HepG2 (cell line): Measurements from ENCODE around the gene TTC31. TPM values are rescaled to one million over a fixed set of nuclear protein-coding genes. Genes with fewer than 3 reads are reported as not detected.

Experiments
- GPN1 ChIP-seq: sonication (generic); formaldehyde crosslinking; IDR thresholded peaks from 2 replicates; pipeline ENCODE4 v1.5.1; 2020; ENCODE audit warnings: missing genetic modification reagents, borderline replicate concordance
- HCFC1 ChIP-seq: fragments of 150-350 bp; IDR thresholded peaks from 2 replicates; pipeline ENCODE4 v1.6.1; 2014; ENCODE audit warnings: low read depth, low read length
- HDAC6 ChIP-seq: fragments of 200-600 bp; sonication (generic); IDR thresholded peaks from 2 replicates; pipeline ENCODE4 v1.7.0; 2017; ENCODE audit warnings: mild to moderate bottlenecking, antibody characterized with exemption, low read length, low read depth
- KLF15 ChIP-seq: sonication (generic); formaldehyde crosslinking; IDR thresholded peaks from 2 replicates; pipeline ENCODE4 v1.8.1; 2023; ENCODE audit warnings: borderline replicate concordance, mild to moderate bottlenecking, inconsistent platforms, missing genetic modification reagents, mixed read lengths
- MBD4 ChIP-seq: IDR thresholded peaks from 2 replicates; pipeline ENCODE4 v1.6.1; 2012; ENCODE audit warnings: low read length, inconsistent platforms, borderline replicate concordance
- NFATC3 ChIP-seq: sonication (generic); formaldehyde crosslinking; IDR thresholded peaks from 2 replicates; pipeline ENCODE4 v1.5.1; 2020; ENCODE audit warnings: mild to moderate bottlenecking, missing genetic modification reagents
- REPIN1 ChIP-seq: sonication (generic); formaldehyde crosslinking; IDR thresholded peaks from 2 replicates; pipeline ENCODE4 v1.8.0; 2022; ENCODE audit warnings: missing genetic modification reagents, low read depth, mild to moderate bottlenecking, borderline replicate concordance
- RXRA ChIP-seq: sonication (generic); formaldehyde crosslinking; IDR thresholded peaks from 2 replicates; pipeline ENCODE4 v1.5.1; 2020; ENCODE audit warnings: missing genetic modification reagents
- SIN3A ChIP-seq: IDR thresholded peaks from 2 replicates; pipeline ENCODE4 v1.6.1; 2011; ENCODE audit warnings: low read depth, mild to moderate bottlenecking, control low read depth, low read length, borderline replicate concordance
- STAG1 ChIP-seq: sonication (generic); formaldehyde crosslinking; IDR thresholded peaks from 2 replicates; pipeline ENCODE4 v1.4.0; 2020; ENCODE audit warnings: missing genetic modification reagents
- TGIF2 ChIP-seq: IDR thresholded peaks from 2 replicates; pipeline ENCODE4 v1.6.1; 2016; ENCODE audit warnings: control low read depth, missing compliant biosample characterization
- ZNF230 ChIP-seq: sonication (generic); formaldehyde crosslinking; IDR thresholded peaks from 2 replicates; pipeline ENCODE4 v1.4.0; 2020; ENCODE audit warnings: mild to moderate bottlenecking, missing genetic modification reagents
- ZNF292 ChIP-seq: sonication (generic); formaldehyde crosslinking; IDR thresholded peaks from 2 replicates; pipeline ENCODE4 v1.8.1; 2022; ENCODE audit warnings: mild to moderate bottlenecking, low read depth, missing genetic modification reagents, borderline replicate concordance
- ZNF614 ChIP-seq: IDR thresholded peaks from 2 replicates; pipeline ENCODE4 v1.6.1; 2018; ENCODE audit warnings: missing biosample characterization, missing genetic modification reagents, inconsistent platforms, borderline replicate concordance
- ZNF790 ChIP-seq: sonication (generic); formaldehyde crosslinking; IDR thresholded peaks from 2 replicates; pipeline ENCODE4 v1.8.0; 2022; ENCODE audit warnings: missing genetic modification reagents, mild to moderate bottlenecking, borderline replicate concordance
- polyA plus RNA-seq, 8 experiments: library from polyadenylated mRNA; depleted of rRNA in 3 of 8; stranded (reverse) in 7 of 8; unstranded in 1 of 8; fragments of >200 nt; fragmentation: Illumina TruSeq in 4 of 8; extraction: Trizol in 4 of 8; gene quantifications; 2 replicates each; pipeline versions ENCODE4 v1.2.1 to v1.2.3, GENCODE V29; 2011 to 2016; ENCODE audit warnings: low read depth in 4 of 8, missing spikeins in 1 of 8, mixed read lengths in 1 of 8; ENCODE audit not compliant: insufficient read depth in 1 of 8
- total RNA-seq, 5 experiments: library from RNA; depleted of rRNA; stranded (reverse); fragments of >200 nt; fragmentation: Illumina TruSeq; extraction: Trizol; gene quantifications; 2 replicates each; pipeline ENCODE4 v1.2.3, GENCODE V29; 2016; ENCODE audit warnings: low read depth in 1 of 5
- TF ChIP-seq, protein P1 (sequence below), 2 experiments: sonication (generic) in 1 of 2; formaldehyde crosslinking in 1 of 2; IDR thresholded peaks; 2 replicates each; pipeline versions ENCODE4 v1.6.1 to v1.9.0; 2014 to 2022; ENCODE audit warnings: antibody characterized with exemption in 1 of 2, borderline replicate concordance in 1 of 2, inconsistent platforms in 1 of 2, low read depth in 1 of 2, missing genetic modification reagents in 1 of 2
- TF ChIP-seq, protein P2 (sequence below): sonication (generic); formaldehyde crosslinking; IDR thresholded peaks from 2 replicates; pipeline ENCODE4 v1.5.1; 2020; ENCODE audit warnings: missing genetic modification reagents, mild to moderate bottlenecking, borderline replicate concordance
- TF ChIP-seq, protein P3 (sequence below): sonication (generic); formaldehyde crosslinking; IDR thresholded peaks from 2 replicates; pipeline ENCODE4 v1.9.0; 2021; ENCODE audit warnings: missing genetic modification reagents, borderline replicate concordance

Gene TTC31
- total and polyA plus RNA-seq, 2 of the 13 experiments (the other 11 are each of a cell fraction or from before 2014, with no cell fraction given), result 28.3 to 39.5 TPM

DNA sequence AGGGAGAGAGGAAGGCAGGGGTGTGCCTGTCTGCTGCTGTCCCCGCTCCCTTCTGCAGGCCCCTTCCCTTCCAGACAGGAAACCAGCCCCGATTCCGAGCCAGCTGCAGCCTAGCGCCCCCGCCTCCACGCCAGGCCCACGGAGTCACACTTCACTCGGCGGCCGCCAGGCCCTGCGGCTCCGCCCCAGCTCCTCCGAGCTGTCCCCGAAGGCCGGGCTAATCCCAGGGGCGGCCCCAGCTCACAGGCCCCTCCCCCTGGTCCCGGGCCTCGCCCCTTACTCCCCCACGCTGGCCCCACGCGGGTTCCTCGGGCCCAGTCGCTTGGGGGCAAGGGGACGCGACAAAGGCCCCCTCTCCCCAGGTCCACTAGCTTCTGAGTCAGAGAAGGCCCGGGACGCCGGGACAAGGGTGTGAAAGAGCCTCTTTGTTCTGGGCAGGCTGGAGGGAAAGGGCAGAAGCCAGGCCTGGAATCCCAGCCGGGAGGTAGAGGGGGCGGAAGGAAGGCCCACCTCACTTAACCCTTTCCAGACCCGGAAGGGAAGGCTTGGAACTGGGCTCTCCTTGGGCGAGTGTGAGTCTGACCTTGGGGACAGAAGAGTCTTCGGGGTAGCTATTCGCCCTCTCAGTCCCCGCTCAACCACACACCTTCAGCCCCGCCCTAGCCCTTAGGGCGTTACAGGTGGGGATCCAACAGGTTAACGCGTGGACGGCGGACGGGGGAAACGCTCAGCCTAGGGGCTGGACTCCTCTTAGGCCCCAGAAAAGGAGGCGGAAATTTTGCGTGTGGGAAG is 42.3 kb upstream of the TTC31 start (continued):
- TF ChIP-seq, protein P1, sequence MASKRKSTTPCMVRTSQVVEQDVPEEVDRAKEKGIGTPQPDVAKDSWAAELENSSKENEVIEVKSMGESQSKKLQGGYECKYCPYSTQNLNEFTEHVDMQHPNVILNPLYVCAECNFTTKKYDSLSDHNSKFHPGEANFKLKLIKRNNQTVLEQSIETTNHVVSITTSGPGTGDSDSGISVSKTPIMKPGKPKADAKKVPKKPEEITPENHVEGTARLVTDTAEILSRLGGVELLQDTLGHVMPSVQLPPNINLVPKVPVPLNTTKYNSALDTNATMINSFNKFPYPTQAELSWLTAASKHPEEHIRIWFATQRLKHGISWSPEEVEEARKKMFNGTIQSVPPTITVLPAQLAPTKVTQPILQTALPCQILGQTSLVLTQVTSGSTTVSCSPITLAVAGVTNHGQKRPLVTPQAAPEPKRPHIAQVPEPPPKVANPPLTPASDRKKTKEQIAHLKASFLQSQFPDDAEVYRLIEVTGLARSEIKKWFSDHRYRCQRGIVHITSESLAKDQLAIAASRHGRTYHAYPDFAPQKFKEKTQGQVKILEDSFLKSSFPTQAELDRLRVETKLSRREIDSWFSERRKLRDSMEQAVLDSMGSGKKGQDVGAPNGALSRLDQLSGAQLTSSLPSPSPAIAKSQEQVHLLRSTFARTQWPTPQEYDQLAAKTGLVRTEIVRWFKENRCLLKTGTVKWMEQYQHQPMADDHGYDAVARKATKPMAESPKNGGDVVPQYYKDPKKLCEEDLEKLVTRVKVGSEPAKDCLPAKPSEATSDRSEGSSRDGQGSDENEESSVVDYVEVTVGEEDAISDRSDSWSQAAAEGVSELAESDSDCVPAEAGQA (IDR thresholded peaks at IDR 0.05; ENCODE audit: low read depth), result no peak
- TF ChIP-seq, protein P1 (CRISPR knock-in tag; IDR thresholded peaks at IDR 0.05; ENCODE audit: borderline replicate concordance), result no peak; the same call in 1 of the 2 replicates
- peak; percentile 10; the same call in 1 of the 2 replicates for TF ChIP-seq SIN3A
- TF ChIP-seq REPIN1, result peak; percentile 92
- TF ChIP-seq ZNF614 (CRISPR knock-in tag), result peak; percentile 82; the same call in 1 of the 2 replicates
- TF ChIP-seq MBD4, result no peak
- TF ChIP-seq STAG1, result peak; percentile 27
- TF ChIP-seq GPN1 (CRISPR knock-in tag), result no peak
- TF ChIP-seq ZNF230 (CRISPR knock-in tag), result peak; percentile 82
- TF ChIP-seq, protein P2, sequence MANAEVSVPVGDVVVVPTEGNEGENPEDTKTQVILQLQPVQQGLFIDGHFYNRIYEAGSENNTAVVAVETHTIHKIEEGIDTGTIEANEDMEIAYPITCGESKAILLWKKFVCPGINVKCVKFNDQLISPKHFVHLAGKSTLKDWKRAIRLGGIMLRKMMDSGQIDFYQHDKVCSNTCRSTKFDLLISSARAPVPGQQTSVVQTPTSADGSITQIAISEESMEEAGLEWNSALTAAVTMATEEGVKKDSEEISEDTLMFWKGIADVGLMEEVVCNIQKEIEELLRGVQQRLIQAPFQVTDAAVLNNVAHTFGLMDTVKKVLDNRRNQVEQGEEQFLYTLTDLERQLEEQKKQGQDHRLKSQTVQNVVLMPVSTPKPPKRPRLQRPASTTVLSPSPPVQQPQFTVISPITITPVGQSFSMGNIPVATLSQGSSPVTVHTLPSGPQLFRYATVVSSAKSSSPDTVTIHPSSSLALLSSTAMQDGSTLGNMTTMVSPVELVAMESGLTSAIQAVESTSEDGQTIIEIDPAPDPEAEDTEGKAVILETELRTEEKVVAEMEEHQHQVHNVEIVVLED (CRISPR knock-in tag), result peak; percentile 68; the same call in 1 of the 2 replicates
- peak; percentile 27; the same call in 1 of the 2 replicates for TF ChIP-seq TGIF2
- no peak for TF ChIP-seq HCFC1
- peak; percentile 86; the same call in 1 of the 2 replicates for TF ChIP-seq ZNF790 (CRISPR knock-in tag)
- TF ChIP-seq HDAC6, result no peak
- TF ChIP-seq RXRA, result peak; percentile 83
- TF ChIP-seq NFATC3 (CRISPR knock-in tag), result peak; percentile 85; the same call in 1 of the 2 replicates
- TF ChIP-seq KLF15 (CRISPR knock-in tag), result peak; percentile 82
- TF ChIP-seq ZNF292 (CRISPR knock-in tag), result peak; percentile 56; the same call in 1 of the 2 replicates
- TF ChIP-seq, protein P3, sequence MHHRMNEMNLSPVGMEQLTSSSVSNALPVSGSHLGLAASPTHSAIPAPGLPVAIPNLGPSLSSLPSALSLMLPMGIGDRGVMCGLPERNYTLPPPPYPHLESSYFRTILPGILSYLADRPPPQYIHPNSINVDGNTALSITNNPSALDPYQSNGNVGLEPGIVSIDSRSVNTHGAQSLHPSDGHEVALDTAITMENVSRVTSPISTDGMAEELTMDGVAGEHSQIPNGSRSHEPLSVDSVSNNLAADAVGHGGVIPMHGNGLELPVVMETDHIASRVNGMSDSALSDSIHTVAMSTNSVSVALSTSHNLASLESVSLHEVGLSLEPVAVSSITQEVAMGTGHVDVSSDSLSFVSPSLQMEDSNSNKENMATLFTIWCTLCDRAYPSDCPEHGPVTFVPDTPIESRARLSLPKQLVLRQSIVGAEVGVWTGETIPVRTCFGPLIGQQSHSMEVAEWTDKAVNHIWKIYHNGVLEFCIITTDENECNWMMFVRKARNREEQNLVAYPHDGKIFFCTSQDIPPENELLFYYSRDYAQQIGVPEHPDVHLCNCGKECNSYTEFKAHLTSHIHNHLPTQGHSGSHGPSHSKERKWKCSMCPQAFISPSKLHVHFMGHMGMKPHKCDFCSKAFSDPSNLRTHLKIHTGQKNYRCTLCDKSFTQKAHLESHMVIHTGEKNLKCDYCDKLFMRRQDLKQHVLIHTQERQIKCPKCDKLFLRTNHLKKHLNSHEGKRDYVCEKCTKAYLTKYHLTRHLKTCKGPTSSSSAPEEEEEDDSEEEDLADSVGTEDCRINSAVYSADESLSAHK (CRISPR knock-in tag), result no peak
